ENCODE data around the gene LPP. TPM values are rescaled to one million over a fixed set of nuclear protein-coding genes. Genes with fewer than 3 reads are reported as not detected.

The LPP gene
- total and polyA plus RNA-seq, 9 donors: 15.9 to 280 (median 134) TPM

GRCh38 chr3:188829130-188829529 lies 675.2 kb downstream of the LPP start:
- Histone ChIP-seq H3K4me3 (no peak overlapping the region), H3K27ac (no peak overlapping the region), H3K27me3 (no peaks in the 10 kb centered on the region), H3K4me1 (ENCODE audit: insufficient read depth) (peaks cover 4% of the 10 kb centered on the region), H3K9me3 (no peaks in the 10 kb centered on the region), H3K36me3 (no peaks in the 10 kb centered on the region)
- intact Hi-C loops (cut with DNase I): no loop called here
- no peak for TF ChIP-seq EP300 (IDR thresholded peaks at IDR 0.05)
- TF ChIP-seq, protein P1, sequence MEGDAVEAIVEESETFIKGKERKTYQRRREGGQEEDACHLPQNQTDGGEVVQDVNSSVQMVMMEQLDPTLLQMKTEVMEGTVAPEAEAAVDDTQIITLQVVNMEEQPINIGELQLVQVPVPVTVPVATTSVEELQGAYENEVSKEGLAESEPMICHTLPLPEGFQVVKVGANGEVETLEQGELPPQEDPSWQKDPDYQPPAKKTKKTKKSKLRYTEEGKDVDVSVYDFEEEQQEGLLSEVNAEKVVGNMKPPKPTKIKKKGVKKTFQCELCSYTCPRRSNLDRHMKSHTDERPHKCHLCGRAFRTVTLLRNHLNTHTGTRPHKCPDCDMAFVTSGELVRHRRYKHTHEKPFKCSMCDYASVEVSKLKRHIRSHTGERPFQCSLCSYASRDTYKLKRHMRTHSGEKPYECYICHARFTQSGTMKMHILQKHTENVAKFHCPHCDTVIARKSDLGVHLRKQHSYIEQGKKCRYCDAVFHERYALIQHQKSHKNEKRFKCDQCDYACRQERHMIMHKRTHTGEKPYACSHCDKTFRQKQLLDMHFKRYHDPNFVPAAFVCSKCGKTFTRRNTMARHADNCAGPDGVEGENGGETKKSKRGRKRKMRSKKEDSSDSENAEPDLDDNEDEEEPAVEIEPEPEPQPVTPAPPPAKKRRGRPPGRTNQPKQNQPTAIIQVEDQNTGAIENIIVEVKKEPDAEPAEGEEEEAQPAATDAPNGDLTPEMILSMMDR (IDR thresholded peaks at IDR 0.05): no peak
- TF ChIP-seq POLR2A (IDR thresholded peaks at IDR 0.05): no peak
- DNase-seq: no peak
- 80 to 90% (median 88%) methylated on average over 6 of the region's 6 CpGs for WGBS, 3 donors

- WGBS, 3 donors: 79 to 83% (median 81%) methylated on average over 3 of the region's 3 CpGs
These were observed 675.6 kb downstream of the LPP start for GRCh38 chr3:188829576-188829975.

DNA sequence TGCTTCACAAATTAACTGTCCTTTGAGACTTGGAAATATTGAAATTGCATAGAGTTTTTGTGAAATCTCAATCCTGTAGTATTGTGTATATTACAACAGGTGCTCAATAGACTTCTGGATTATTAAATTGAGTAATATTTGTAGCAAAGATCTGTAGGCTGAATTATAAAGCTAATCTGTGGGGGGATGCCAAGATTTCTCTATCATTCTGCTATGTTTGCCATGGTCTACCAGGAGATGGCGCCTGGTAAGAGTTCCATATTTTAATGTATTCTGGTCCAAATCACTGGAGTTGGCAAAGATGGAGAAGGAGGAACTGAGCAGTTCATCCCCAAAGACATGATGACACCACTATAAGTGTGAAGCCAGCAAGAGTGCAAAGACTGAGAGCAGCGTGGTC lies 676.9 kb downstream of the LPP start:
- no peak for DNase-seq
- TF ChIP-seq POLR2A (IDR thresholded peaks at IDR 0.05): no peak
- TF ChIP-seq EP300 (IDR thresholded peaks at IDR 0.05): no peak
- no peak overlapping the region for H3K4me3 ChIP-seq
- H3K4me1 ChIP-seq (ENCODE audit: insufficient read depth): peaks cover 4% of the 10 kb centered on the region
- WGBS, 3 donors: 95 to 98% (median 96%) methylated on average over 2 of the region's 2 CpGs
- H3K9me3 ChIP-seq: no peaks in the 10 kb centered on the region
- H3K27ac ChIP-seq: no peak overlapping the region
- intact Hi-C loops (cut with DNase I): no loop called here
- H3K27me3 ChIP-seq: no peaks in the 10 kb centered on the region
- no peaks in the 10 kb centered on the region for H3K36me3 ChIP-seq

More at GRCh38 chr3:188829576-188829975, 675.6 kb downstream of the LPP start:
- Histone ChIP-seq H3K4me3 (no peak overlapping the region), H3K27ac (no peak overlapping the region), H3K36me3 (no peaks in the 10 kb centered on the region), H3K27me3 (no peaks in the 10 kb centered on the region), H3K4me1 (ENCODE audit: insufficient read depth) (peaks cover 4% of the 10 kb centered on the region), H3K9me3 (no peaks in the 10 kb centered on the region)
- DNase-seq: no peak
- intact Hi-C loops (cut with DNase I): no loop called here
- no peak for TF ChIP-seq EP300 (IDR thresholded peaks at IDR 0.05)
- TF ChIP-seq, protein P1 (IDR thresholded peaks at IDR 0.05): no peak

- Histone ChIP-seq H3K27ac (no peak overlapping the region), H3K4me3 (no peak overlapping the region), H3K36me3 (no peaks in the 10 kb centered on the region), H3K9me3 (no peaks in the 10 kb centered on the region), H3K4me1 (ENCODE audit: insufficient read depth) (peaks cover 5% of the 10 kb centered on the region), H3K27me3 (no peaks in the 10 kb centered on the region)
- DNase-seq: no peak
- TF ChIP-seq, protein P1 (IDR thresholded peaks at IDR 0.05): no peak
- TF ChIP-seq EP300 (IDR thresholded peaks at IDR 0.05) (no peak), POLR2A (IDR thresholded peaks at IDR 0.05) (no peak)
- 92 to 94% (median 94%) methylated on average over 3 of the region's 3 CpGs for WGBS, 3 donors
- intact Hi-C loops (cut with DNase I): no loop called here
These were observed 678.2 kb downstream of the LPP start for GRCh38 chr3:188832146-188832545.

GRCh38 chr3:188832961-188833721 lies 679.2 kb downstream of the LPP start:
- DNase-seq: no peak
- Histone ChIP-seq H3K9me3 (no peaks in the 10 kb centered on the region), H3K27ac (no peak overlapping the region), H3K27me3 (no peaks in the 10 kb centered on the region), H3K36me3 (no peaks in the 10 kb centered on the region), H3K4me3 (no peak overlapping the region), H3K4me1 (ENCODE audit: insufficient read depth) (peaks cover 5% of the 10 kb centered on the region)
- intact Hi-C loops (cut with DNase I): no loop called here
- TF ChIP-seq POLR2A (IDR thresholded peaks at IDR 0.05) (no peak), EP300 (IDR thresholded peaks at IDR 0.05) (no peak)
- TF ChIP-seq, protein P1 (IDR thresholded peaks at IDR 0.05): no peak
- 73 to 78% (median 75%) methylated on average over 5 of the region's 5 CpGs for WGBS, 3 donors

Measured in ovary (tissue), 9 donors.